Large intestine (tissue), 3 donors: ENCODE results near the gene CLCNKB. TPM values are rescaled to one million over a fixed set of nuclear protein-coding genes. Genes with fewer than 3 reads are reported as not detected.
A peak's percentile ranks its signal among the peaks of the same experiment; 100 is the strongest.

Experiments used
- DNase-seq, 2 donors: peaks; one replicate each; pipeline versions ENCODE4 v3.0.0 to v3.0.0-alpha.2; 2013
- H3K27ac ChIP-seq: one replicate; pipeline ENCODE4 v1.5.1; 2013; ENCODE audit warnings: low read length
- H3K27me3 ChIP-seq: 2 replicates; pipeline ENCODE4 v1.6.1; 2013; ENCODE audit warnings: low read length; ENCODE audit not compliant: control insufficient read depth, insufficient read depth
- H3K36me3 ChIP-seq: 2 replicates; pipeline ENCODE4 v1.6.1; 2013; ENCODE audit warnings: low read length; ENCODE audit not compliant: control insufficient read depth, insufficient read depth
- H3K4me1 ChIP-seq: one replicate; pipeline ENCODE4 v1.6.1; 2013; ENCODE audit warnings: low read length; ENCODE audit not compliant: control insufficient read depth, insufficient read depth
- H3K4me3 ChIP-seq: one replicate; pipeline ENCODE4 v1.5.1; 2013; ENCODE audit warnings: low read length
- H3K9me3 ChIP-seq: one replicate; pipeline ENCODE4 v1.6.1; 2013; ENCODE audit warnings: mild to moderate bottlenecking, low read depth, low read length, moderate library complexity; ENCODE audit not compliant: control insufficient read depth
- WGBS: methylation state at CpG from one replicate; pipeline ENCODE4 v1.1.5; 2013; ENCODE audit warnings: low lambda C conversion rate; ENCODE audit not compliant: insufficient coverage; 5-methylcytosine and 5-hydroxymethylcytosine counted together
- polyA plus RNA-seq: library from polyadenylated mRNA; unstranded; fragments of 120-200 nt; gene quantifications from one replicate; pipeline ENCODE4 v1.2.1, GENCODE V29; 2013

The CLCNKB gene
- polyA plus RNA-seq, 1 donor: 0.42 TPM

- no peaks in the 10 kb centered on the region for H3K27me3 ChIP-seq
- no peak for DNase-seq
- no peak overlapping the region for H3K4me3 ChIP-seq
- H3K36me3 ChIP-seq: no peaks in the 10 kb centered on the region
- no peaks in the 10 kb centered on the region for H3K4me1 ChIP-seq
- no peaks in the 10 kb centered on the region for H3K9me3 ChIP-seq
- 100% methylated on average over 2 of the region's 9 CpGs for WGBS
- H3K27ac ChIP-seq: no peak overlapping the region
Measured at GRCh38 chr1:16006552-16007485, 36.8 kb upstream of the CLCNKB start.

- Histone ChIP-seq H3K36me3 (no peaks in the 10 kb centered on the region), H3K4me3 (no peak overlapping the region), H3K27ac (no peak overlapping the region), H3K27me3 (peaks cover 4% of the 10 kb centered on the region), H3K4me1 (peaks cover 5% of the 10 kb centered on the region), H3K9me3 (no peaks in the 10 kb centered on the region)
- no peak for DNase-seq
- whole genome bisulfite sequencing: no CpG with 5 or more reads among the region's 6 CpGs
Measured at GRCh38 chr1:16007671-16008341, 35.8 kb upstream of the CLCNKB start.

- Histone ChIP-seq H3K27me3 (peaks cover 4% of the 10 kb centered on the region), H3K27ac (no peak overlapping the region), H3K9me3 (peaks cover 4% of the 10 kb centered on the region), H3K4me1 (peaks cover 13% of the 10 kb centered on the region), H3K36me3 (no peaks in the 10 kb centered on the region), H3K4me3 (no peak overlapping the region)
- peak in 1 of 2 donors; percentile 59 for DNase-seq
- no CpG with 5 or more reads among the region's 4 CpGs for WGBS
Measured at GRCh38 chr1:16009030-16009460, 34.5 kb upstream of the CLCNKB start.

- WGBS: no CpG with 5 or more reads among the region's 11 CpGs
- DNase-seq: no peak
- no peak overlapping the region for H3K27ac ChIP-seq
Measured at GRCh38 chr1:16009678-16010077, 33.9 kb upstream of the CLCNKB start.

DNA sequence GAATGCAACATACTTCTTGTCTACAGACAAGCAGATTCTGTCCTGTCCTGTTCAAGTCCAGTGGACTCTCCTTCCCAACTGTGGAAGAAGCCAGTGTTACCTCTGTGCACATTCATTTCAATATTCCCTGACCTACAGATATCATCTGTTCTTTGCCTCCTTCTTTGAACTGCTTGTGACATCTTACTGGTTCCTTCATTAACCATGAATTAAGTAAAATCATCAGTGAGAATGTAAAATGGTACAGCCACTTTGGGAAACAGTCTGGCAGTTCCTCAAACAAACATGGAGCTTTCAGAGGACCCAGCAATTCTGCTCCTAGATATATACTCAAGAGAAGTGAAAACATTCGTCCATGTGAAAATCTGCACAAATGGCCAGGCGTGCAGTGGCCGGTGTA is 32.7 kb upstream of the CLCNKB start:
- Histone ChIP-seq H3K4me1 (peaks cover 17% of the 10 kb centered on the region), H3K27ac (no peak overlapping the region), H3K4me3 (no peak overlapping the region), H3K36me3 (no peaks in the 10 kb centered on the region), H3K9me3 (peaks cover 9% of the 10 kb centered on the region), H3K27me3 (peaks cover 4% of the 10 kb centered on the region)
- no CpG with 5 or more reads among the region's 3 CpGs for WGBS
- no peak for DNase-seq

More at GRCh38 chr1:16009678-16010077, 33.9 kb upstream of the CLCNKB start:
- Histone ChIP-seq H3K36me3 (no peaks in the 10 kb centered on the region), H3K4me3 (no peak overlapping the region), H3K9me3 (peaks cover 4% of the 10 kb centered on the region), H3K4me1 (peaks cover 13% of the 10 kb centered on the region), H3K27me3 (peaks cover 4% of the 10 kb centered on the region)

- DNase-seq: no peak
- no CpG with 5 or more reads among the region's 11 CpGs for WGBS
- Histone ChIP-seq H3K27ac (no peak overlapping the region), H3K9me3 (peaks cover 9% of the 10 kb centered on the region), H3K4me3 (no peak overlapping the region), H3K4me1 (peaks cover 17% of the 10 kb centered on the region), H3K27me3 (peaks cover 4% of the 10 kb centered on the region), H3K36me3 (no peaks in the 10 kb centered on the region)
Measured at GRCh38 chr1:16011936-16012589, 31.5 kb upstream of the CLCNKB start.

DNA sequence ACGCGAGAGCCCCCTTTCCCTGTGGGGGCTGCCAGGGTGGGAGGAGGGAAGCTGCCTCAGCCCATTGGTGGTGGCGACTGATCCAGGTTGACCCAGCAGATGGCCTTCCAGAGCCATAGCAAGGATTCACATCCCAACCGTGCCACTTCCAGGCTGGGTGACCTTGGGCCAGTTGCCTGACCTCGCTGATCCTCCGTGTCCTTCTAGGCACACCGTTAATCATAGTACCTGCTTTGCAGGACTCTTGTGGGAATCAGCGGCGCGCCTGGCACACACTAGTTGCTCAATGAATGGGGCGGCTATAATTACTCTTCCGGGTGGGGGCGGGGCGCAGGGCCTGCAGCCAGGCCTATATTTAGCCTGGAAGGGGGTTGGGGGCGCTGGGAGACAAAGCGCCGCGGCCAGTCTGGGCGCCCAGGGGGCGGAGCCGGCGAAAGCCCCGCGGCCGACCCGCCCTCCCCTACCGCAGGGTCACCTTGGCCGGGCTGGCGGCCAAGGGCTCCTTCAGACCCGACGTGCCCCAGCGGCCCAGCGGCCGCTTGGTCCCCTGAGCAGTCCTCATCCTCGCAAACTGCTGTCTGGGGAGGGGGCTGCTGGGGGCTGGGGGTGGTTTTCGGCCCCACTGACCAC is 30.9 kb upstream of the CLCNKB start:
- peaks cover 4% of the 10 kb centered on the region for H3K27me3 ChIP-seq
- peak in 1 of 2 donors; percentile 67 for DNase-seq
- peaks cover 9% of the 10 kb centered on the region for H3K9me3 ChIP-seq
- peak overlapping the region; percentile 31 for H3K4me3 ChIP-seq
- peaks cover 17% of the 10 kb centered on the region for H3K4me1 ChIP-seq
- WGBS: no CpG with 5 or more reads among the region's 36 CpGs
- peak overlapping the region; percentile 27 for H3K27ac ChIP-seq
- H3K36me3 ChIP-seq: no peaks in the 10 kb centered on the region

DNA sequence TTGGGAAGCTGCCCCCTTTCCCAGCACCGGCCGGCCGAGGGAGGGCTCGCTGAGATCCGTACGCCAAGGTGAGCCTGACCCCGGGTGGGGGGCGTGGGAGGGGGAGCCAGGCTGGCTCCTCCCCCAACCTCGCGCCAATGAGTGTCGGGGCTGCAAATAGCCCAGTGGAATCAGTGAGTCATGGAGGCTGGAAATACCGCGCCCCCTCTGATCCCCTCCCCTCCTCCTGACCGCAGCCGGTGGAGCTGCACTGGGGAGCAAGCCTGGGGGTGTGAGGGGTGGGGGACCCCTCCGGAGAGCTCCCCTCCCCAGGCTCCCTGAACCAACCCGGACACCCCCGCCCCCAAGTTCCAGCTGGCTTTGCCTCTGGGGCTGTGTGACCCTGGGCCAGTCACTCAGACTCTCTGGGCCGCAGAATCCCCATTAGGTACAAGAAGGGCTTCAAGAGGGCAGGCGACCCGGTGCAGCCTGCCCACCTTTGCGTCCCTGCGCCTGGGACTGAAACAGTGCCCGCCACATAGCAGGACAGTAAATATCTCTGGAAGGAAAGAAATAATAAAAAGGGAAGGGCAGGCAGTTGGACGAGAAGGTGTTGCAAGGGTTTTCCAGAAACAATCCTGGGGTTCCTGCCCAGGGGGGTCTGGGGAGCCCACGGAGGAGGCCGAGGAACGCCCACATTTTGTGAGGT is 30.2 kb upstream of the CLCNKB start:
- WGBS: no CpG with 5 or more reads among the region's 28 CpGs
- peak; percentile 47 to 62 for DNase-seq
- Histone ChIP-seq H3K4me3 (peak overlapping the region; percentile 31), H3K27ac (peak overlapping the region; percentile 27), H3K9me3 (peaks cover 9% of the 10 kb centered on the region), H3K36me3 (no peaks in the 10 kb centered on the region), H3K27me3 (peaks cover 4% of the 10 kb centered on the region), H3K4me1 (peaks cover 20% of the 10 kb centered on the region)

DNA sequence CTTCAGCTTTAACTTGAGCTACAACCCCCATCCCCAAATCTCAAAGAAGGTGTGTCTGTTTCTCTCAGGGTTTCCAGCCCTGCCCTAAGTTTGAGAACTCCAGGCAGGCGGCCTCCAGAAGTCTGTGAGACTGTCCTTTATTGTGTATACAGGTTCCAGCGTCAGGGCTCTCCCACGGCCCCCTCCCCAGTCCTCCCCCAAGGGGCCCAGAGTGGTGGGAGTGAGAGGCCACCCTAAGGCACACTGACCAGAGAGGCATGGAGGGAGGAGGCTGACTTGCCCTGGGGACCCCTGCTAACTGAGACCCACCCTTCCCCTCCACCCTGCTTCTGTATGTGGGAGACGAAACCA is 29.7 kb upstream of the CLCNKB start:
- Histone ChIP-seq H3K4me1 (peaks cover 26% of the 10 kb centered on the region), H3K4me3 (no peak overlapping the region), H3K27me3 (peaks cover 4% of the 10 kb centered on the region), H3K36me3 (no peaks in the 10 kb centered on the region), H3K27ac (peak overlapping the region; percentile 11), H3K9me3 (peaks cover 9% of the 10 kb centered on the region)
- WGBS: no CpG with 5 or more reads among the region's 4 CpGs
- no peak for DNase-seq
